Stimulated activated naive CD8-positive, alpha-beta T cell treated with anti-CD3 and anti-CD28 coated beads, Interleukin-15, Interleukin-2, amounts not matched to agents 100 ng/mL and 50 ng/mL, for 24 hours (primary cell): ENCODE measurements around the gene UBR3.

Experiments used
- H3K27ac Mint-ChIP-seq: one replicate; pipeline ENCODE4 v1.8.0; 2021; ENCODE audit warnings: mild to moderate bottlenecking, mixed read lengths
- H3K27me3 Mint-ChIP-seq: one replicate; pipeline ENCODE4 v1.8.0; 2021; ENCODE audit warnings: mixed read lengths
- H3K36me3 Mint-ChIP-seq: one replicate; pipeline ENCODE4 v1.8.0; 2021; ENCODE audit warnings: low read depth, mixed read lengths
- H3K4me1 Mint-ChIP-seq: one replicate; pipeline ENCODE4 v1.8.0; 2021; ENCODE audit warnings: low read depth, mixed read lengths
- H3K4me3 Mint-ChIP-seq: one replicate; pipeline ENCODE4 v1.8.0; 2021; ENCODE audit warnings: mild to moderate bottlenecking, mixed read lengths
- H3K9me3 Mint-ChIP-seq: one replicate; pipeline ENCODE4 v1.8.0; 2021; ENCODE audit warnings: mixed read lengths

The UBR3 gene

GRCh38 chr2:170039401-170040172 lies 212.3 kb downstream of the UBR3 start:
- Mint-ChIP-seq H3K9me3 (no peaks in the 10 kb centered on the region), H3K36me3 (peaks cover 36% of the 10 kb centered on the region), H3K4me1 (no peaks in the 10 kb centered on the region), H3K27me3 (no peaks in the 10 kb centered on the region), H3K4me3 (no peak overlapping the region), H3K27ac (no peak overlapping the region)

- no peak overlapping the region for H3K4me3 Mint-ChIP-seq
- H3K36me3 Mint-ChIP-seq, result peaks cover 48% of the 10 kb centered on the region
- H3K4me1 Mint-ChIP-seq, result no peaks in the 10 kb centered on the region
- no peak overlapping the region for H3K27ac Mint-ChIP-seq
- no peaks in the 10 kb centered on the region for H3K9me3 Mint-ChIP-seq
- no peaks in the 10 kb centered on the region for H3K27me3 Mint-ChIP-seq
Measured at GRCh38 chr2:170044751-170045478, 217.7 kb downstream of the UBR3 start.

GRCh38 chr2:170047331-170048065 lies 220.2 kb downstream of the UBR3 start:
- peaks cover 52% of the 10 kb centered on the region for H3K36me3 Mint-ChIP-seq
- no peaks in the 10 kb centered on the region for H3K4me1 Mint-ChIP-seq
- no peak overlapping the region for H3K27ac Mint-ChIP-seq
- no peak overlapping the region for H3K4me3 Mint-ChIP-seq
- no peaks in the 10 kb centered on the region for H3K9me3 Mint-ChIP-seq
- H3K27me3 Mint-ChIP-seq, result no peaks in the 10 kb centered on the region

GRCh38 chr2:170052151-170052550 lies 224.9 kb downstream of the UBR3 start:
- H3K4me1 Mint-ChIP-seq, result no peaks in the 10 kb centered on the region
- H3K27me3 Mint-ChIP-seq, result no peaks in the 10 kb centered on the region
- H3K27ac Mint-ChIP-seq, result no peak overlapping the region
- H3K4me3 Mint-ChIP-seq, result no peak overlapping the region
- H3K9me3 Mint-ChIP-seq, result no peaks in the 10 kb centered on the region
- peaks cover 55% of the 10 kb centered on the region for H3K36me3 Mint-ChIP-seq

GRCh38 chr2:170054997-170055396 lies 227.7 kb downstream of the UBR3 start:
- Mint-ChIP-seq H3K27ac (no peak overlapping the region), H3K4me1 (no peaks in the 10 kb centered on the region), H3K9me3 (no peaks in the 10 kb centered on the region), H3K4me3 (no peak overlapping the region), H3K36me3 (peaks cover 44% of the 10 kb centered on the region), H3K27me3 (no peaks in the 10 kb centered on the region)

GRCh38 chr2:170056900-170057299 lies 229.6 kb downstream of the UBR3 start:
- no peaks in the 10 kb centered on the region for H3K4me1 Mint-ChIP-seq
- no peak overlapping the region for H3K27ac Mint-ChIP-seq
- H3K27me3 Mint-ChIP-seq, result no peaks in the 10 kb centered on the region
- no peaks in the 10 kb centered on the region for H3K9me3 Mint-ChIP-seq
- peaks cover 40% of the 10 kb centered on the region for H3K36me3 Mint-ChIP-seq
- H3K4me3 Mint-ChIP-seq, result no peak overlapping the region

- Mint-ChIP-seq H3K9me3 (peaks cover 4% of the 10 kb centered on the region), H3K27me3 (no peaks in the 10 kb centered on the region), H3K4me1 (no peaks in the 10 kb centered on the region), H3K27ac (no peak overlapping the region), H3K36me3 (peaks cover 50% of the 10 kb centered on the region), H3K4me3 (no peak overlapping the region)
Measured at GRCh38 chr2:170063456-170064235, 236.4 kb downstream of the UBR3 start.

GRCh38 chr2:170070778-170071177 lies 243.5 kb downstream of the UBR3 start:
- Mint-ChIP-seq H3K4me3 (no peak overlapping the region), H3K27me3 (no peaks in the 10 kb centered on the region), H3K36me3 (peaks cover 72% of the 10 kb centered on the region), H3K27ac (no peak overlapping the region), H3K9me3 (peaks cover 23% of the 10 kb centered on the region), H3K4me1 (no peaks in the 10 kb centered on the region)

- Mint-ChIP-seq H3K27ac (no peak overlapping the region), H3K9me3 (peaks cover 23% of the 10 kb centered on the region), H3K4me1 (no peaks in the 10 kb centered on the region), H3K27me3 (no peaks in the 10 kb centered on the region), H3K36me3 (peaks cover 67% of the 10 kb centered on the region), H3K4me3 (no peak overlapping the region)
Measured at GRCh38 chr2:170073288-170073687, 246.0 kb downstream of the UBR3 start.

GRCh38 chr2:170076189-170076588 lies 248.9 kb downstream of the UBR3 start:
- H3K36me3 Mint-ChIP-seq, result peaks cover 42% of the 10 kb centered on the region
- H3K9me3 Mint-ChIP-seq, result peaks cover 6% of the 10 kb centered on the region

GRCh38 chr2:170077830-170078569 lies 250.7 kb downstream of the UBR3 start:
- no peak overlapping the region for H3K4me3 Mint-ChIP-seq
- peaks cover 41% of the 10 kb centered on the region for H3K36me3 Mint-ChIP-seq
- H3K27me3 Mint-ChIP-seq, result no peaks in the 10 kb centered on the region
- no peaks in the 10 kb centered on the region for H3K4me1 Mint-ChIP-seq
- no peak overlapping the region for H3K27ac Mint-ChIP-seq
- no peaks in the 10 kb centered on the region for H3K9me3 Mint-ChIP-seq

More at GRCh38 chr2:170076189-170076588, 248.9 kb downstream of the UBR3 start:
- H3K27me3 Mint-ChIP-seq, result no peaks in the 10 kb centered on the region
- no peak overlapping the region for H3K4me3 Mint-ChIP-seq
- no peaks in the 10 kb centered on the region for H3K4me1 Mint-ChIP-seq
- no peak overlapping the region for H3K27ac Mint-ChIP-seq

- peaks cover 6% of the 10 kb centered on the region for H3K36me3 Mint-ChIP-seq
- H3K4me3 Mint-ChIP-seq, result no peak overlapping the region
- no peaks in the 10 kb centered on the region for H3K27me3 Mint-ChIP-seq
- no peak overlapping the region for H3K27ac Mint-ChIP-seq
- H3K9me3 Mint-ChIP-seq, result no peaks in the 10 kb centered on the region
- H3K4me1 Mint-ChIP-seq, result no peaks in the 10 kb centered on the region
Measured at GRCh38 chr2:170084820-170085491, 257.7 kb downstream of the UBR3 start.

- H3K36me3 Mint-ChIP-seq, result peaks cover 6% of the 10 kb centered on the region
- H3K9me3 Mint-ChIP-seq, result no peaks in the 10 kb centered on the region
- no peak overlapping the region for H3K27ac Mint-ChIP-seq
- no peaks in the 10 kb centered on the region for H3K27me3 Mint-ChIP-seq
- H3K4me3 Mint-ChIP-seq, result no peak overlapping the region
- no peaks in the 10 kb centered on the region for H3K4me1 Mint-ChIP-seq
Measured at GRCh38 chr2:170086117-170086688, 258.9 kb downstream of the UBR3 start.
